HG02884 (cell line): ENCODE measurements around the gene PMP22.
"Not testable (repeated sequence)": the region's sequence is repeated elsewhere in the genome, so short reads cannot be mapped to it uniquely, and the experiment has no call there.

Source experiments
- ATAC-seq: cut with Tn5 transposase; IDR thresholded peaks from one replicate; pipeline ENCODE4 v1.9.1; 2021; ENCODE audit warnings: mild to moderate bottlenecking, moderate library complexity; ENCODE audit not compliant: unreplicated experiment

PMP22 gene

GRCh38 chr17:15220785-15221184 is 44.3 kb downstream of the PMP22 start:
- no peak for ATAC-seq

GRCh38 chr17:15216481-15216880 is 48.6 kb downstream of the PMP22 start:
- no peak for ATAC-seq

GRCh38 chr17:15213381-15214087 is 51.6 kb downstream of the PMP22 start:
- no peak for ATAC-seq

GRCh38 chr17:15210247-15210646 is 54.9 kb downstream of the PMP22 start:
- ATAC-seq: no peak

- ATAC-seq: not testable (repeated sequence)
Measured at GRCh38 chr17:15203062-15203461, 62.1 kb downstream of the PMP22 start.

GRCh38 chr17:15200574-15200973 is 64.6 kb downstream of the PMP22 start:
- ATAC-seq: not testable (repeated sequence)

- ATAC-seq: no peak
Measured at GRCh38 chr17:15197229-15197628, 67.9 kb downstream of the PMP22 start.

GRCh38 chr17:15194859-15195277 is 70.3 kb downstream of the PMP22 start:
- no peak for ATAC-seq

- no peak for ATAC-seq
Measured at GRCh38 chr17:15185625-15185991, 79.5 kb downstream of the PMP22 start.

GRCh38 chr17:15184872-15185624 is 80.1 kb downstream of the PMP22 start:
- no peak for ATAC-seq

GRCh38 chr17:15181816-15182215 is 83.3 kb downstream of the PMP22 start:
- no peak for ATAC-seq

- ATAC-seq: no peak
Measured at GRCh38 chr17:15181333-15181732, 83.8 kb downstream of the PMP22 start.

GRCh38 chr17:15180121-15180561 is 85.0 kb downstream of the PMP22 start:
- ATAC-seq: no peak
